SK-N-MC (cell line): Measurements from ENCODE around the gene NHP2.

Experiments used
- EZH2 ChIP-seq: fragments of 200-600 bp; sonication (generic); IDR thresholded peaks from one replicate; pipeline ENCODE4 v1.6.1; 2017; ENCODE audit warnings: antibody characterized with exemption
- FOXP2 ChIP-seq: optimal IDR thresholded peaks from 2 replicates; pipeline ENCODE3; 2011; ENCODE audit warnings: mild to moderate bottlenecking, moderate library complexity; ENCODE audit not compliant: insufficient read depth; ENCODE audit errors: extremely low read length, control extremely low read depth
- POLR2AphosphoS5 ChIP-seq: IDR thresholded peaks from 2 replicates; pipeline ENCODE4 v1.6.1; 2012; ENCODE audit warnings: mild to moderate bottlenecking, low read depth, low read length, borderline replicate concordance

DNA sequence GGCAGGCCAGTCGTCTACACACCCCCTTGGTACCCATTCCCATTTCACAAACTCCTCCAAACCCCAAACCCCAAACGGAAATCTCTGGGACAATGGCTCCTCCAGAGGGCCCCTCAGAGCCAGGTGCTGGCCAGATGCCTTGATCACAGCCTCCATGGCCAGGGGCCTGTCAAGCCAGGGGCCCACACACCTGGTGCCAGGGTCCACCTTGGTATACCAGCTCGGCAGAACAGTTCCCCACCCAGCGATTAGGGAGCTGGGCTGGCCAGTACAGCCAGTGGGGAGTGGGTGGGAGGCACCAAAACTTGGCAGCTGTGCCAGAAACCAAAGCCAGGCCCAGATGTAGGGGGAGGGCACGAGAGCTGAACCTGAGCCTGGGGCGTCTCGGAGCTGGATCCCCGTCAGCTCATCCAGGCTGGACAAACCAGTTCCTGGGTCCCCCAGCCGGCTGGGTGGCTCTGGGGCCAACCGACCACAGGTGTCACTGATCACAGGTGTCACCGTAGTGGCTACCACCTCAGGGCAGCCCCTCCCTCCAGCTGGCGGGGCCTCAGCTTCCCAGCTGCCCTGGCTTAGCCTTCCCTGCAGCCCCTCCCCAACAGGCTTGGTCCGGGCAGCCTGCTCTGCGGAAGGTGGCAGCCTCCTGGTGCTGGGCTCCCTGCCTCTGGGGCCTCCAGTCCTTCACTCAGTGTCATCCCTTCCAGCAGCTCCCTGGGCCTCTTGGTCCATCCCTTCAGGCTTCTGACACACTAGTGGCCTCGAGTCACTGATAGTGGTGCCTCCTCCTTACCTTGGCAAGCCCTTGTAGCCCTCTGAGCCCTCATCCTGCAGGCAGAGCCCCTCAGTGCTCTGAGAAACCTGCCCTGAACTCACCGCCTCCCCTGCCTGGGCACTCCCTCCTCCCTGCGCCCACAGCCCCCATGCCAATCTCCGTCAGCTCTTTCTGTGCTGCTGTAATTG, 29.4 kb downstream of the NHP2 start:
- no peak for TF ChIP-seq POLR2AphosphoS5
- no peak for TF ChIP-seq EZH2
- TF ChIP-seq FOXP2: no peak
